ENCODE results near the gene REV3L.
"Not testable (repeated sequence)": the region's sequence is repeated elsewhere in the genome, so short reads cannot be mapped to it uniquely, and the experiment has no call there.

The REV3L gene

DNA sequence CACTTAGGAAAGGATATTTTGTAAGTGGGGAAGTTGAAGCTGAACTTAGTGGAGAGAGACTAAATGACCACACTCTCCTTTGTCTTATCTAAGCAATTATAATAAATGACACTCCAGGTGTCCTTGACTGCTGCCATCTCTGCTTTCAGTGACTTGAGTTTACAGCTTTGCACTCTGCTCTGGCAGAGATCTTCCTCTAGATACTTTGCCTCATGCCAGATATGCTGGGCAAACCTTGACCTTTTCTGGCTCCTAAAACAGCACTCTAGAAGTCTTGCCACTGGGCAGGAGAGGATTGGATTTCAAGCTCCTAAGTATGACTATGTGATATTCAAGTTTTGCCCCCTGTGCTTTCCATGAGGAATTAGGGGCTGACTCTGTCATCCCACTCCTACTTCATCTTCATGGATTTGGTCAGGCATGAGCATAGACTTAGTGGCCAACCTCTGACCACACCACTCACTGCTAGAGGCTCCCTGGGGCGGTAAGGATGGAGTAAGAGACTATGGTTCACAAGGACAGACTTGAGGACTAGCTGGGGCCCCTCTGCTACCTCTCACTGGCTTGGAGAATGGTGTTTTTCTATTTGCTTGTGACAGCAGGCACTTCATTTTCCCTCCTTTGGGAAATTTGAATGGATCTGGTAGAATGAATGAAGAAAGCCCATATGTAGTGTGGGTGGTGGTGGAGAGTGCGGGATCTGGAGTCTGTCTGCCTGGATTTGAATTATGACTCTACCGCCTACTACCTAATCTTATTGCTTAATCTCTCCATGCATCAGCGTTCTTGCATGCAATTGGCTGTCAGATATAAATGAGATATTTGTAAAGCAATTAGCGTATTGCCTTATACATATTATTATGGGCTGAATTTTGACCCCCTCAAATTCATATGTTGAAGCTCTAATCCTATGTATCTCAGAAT is 191.4 kb downstream of the REV3L start:
- no peak for DNase-seq
- Histone ChIP-seq H3K79me1 (ENCODE audit: low read length) (no peaks in the 10 kb centered on the region), H3K79me2 (ENCODE audit: control insufficient read depth, insufficient read depth, low read length) (no peaks in the 10 kb centered on the region), H3K56ac (ENCODE audit: low read length) (no peak overlapping the region), H3K36me3 (ENCODE audit: control insufficient read depth, insufficient read depth, low read length) (no peaks in the 10 kb centered on the region), H3K4ac (ENCODE audit: low read depth, low read length) (no peak overlapping the region), H3K4me2 (ENCODE audit: low read length) (no peak overlapping the region), H3K4me3 (ENCODE audit: low read length) (no peak overlapping the region), H3K4me1 (ENCODE audit: control insufficient read depth, low read depth, low read length) (no peaks in the 10 kb centered on the region), H3K27ac (ENCODE audit: low read depth, low read length) (no peak overlapping the region), H2BK120ac (ENCODE audit: low read depth, low read length) (no peak overlapping the region), H3K18ac (ENCODE audit: low read length) (no peak overlapping the region), H2BK15ac (replicated peaks; ENCODE audit: low read depth) (no peak overlapping the region), H2BK5ac (ENCODE audit: low read length) (no peak overlapping the region), H3K27me3 (ENCODE audit: insufficient read depth, low read length, poor library complexity) (no peaks in the 10 kb centered on the region), H4K5ac (ENCODE audit: low read length) (no peak overlapping the region), H4K8ac (ENCODE audit: low read depth, low read length) (no peak overlapping the region), H3K9ac (ENCODE audit: low read length) (no peak overlapping the region), H3K23ac (ENCODE audit: low read length) (no peak overlapping the region), H2AK5ac (ENCODE audit: low read length) (no peak overlapping the region)
- whole genome bisulfite sequencing (ENCODE audit: extremely low coverage, insufficient coverage, low lambda C conversion rate), result no CpG with 5 or more reads among the region's 5 CpGs

DNA sequence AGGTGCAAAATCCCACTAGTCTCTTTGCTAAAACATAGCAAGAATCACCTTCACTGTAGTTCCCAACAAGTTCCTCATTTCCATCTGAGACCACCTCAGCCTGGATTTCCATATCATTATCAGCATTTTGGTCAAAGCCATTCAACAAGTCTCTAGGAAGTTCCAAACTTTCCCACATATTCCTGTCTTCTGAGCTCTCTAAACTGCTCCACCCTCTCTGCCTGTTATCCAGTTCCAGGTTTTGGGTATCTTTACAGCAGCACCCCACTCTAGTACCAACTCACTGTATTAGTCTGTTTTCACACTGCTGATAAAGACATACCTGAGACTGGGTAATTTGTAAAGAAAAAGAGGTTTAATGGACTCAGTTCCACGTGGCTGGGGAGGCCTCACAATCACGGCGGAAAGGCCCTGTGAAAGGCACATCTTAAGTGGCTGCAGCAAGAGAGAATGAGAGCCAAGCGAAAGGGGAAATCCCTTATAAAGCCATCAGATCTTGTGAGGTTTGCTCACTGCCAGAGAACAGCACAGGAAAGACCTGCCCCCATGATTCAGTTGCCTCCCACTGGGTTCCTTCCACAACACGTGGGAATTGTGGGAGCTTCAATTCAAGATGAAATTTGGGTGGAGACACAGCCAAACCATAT is 192.2 kb downstream of the REV3L start:
- H3K4ac ChIP-seq (ENCODE audit: low read depth, low read length); H3K4me3 ChIP-seq (ENCODE audit: low read length); H3K56ac ChIP-seq (ENCODE audit: low read length); H3K9ac ChIP-seq (ENCODE audit: low read length); H2BK5ac ChIP-seq (ENCODE audit: low read length); H3K4me2 ChIP-seq (ENCODE audit: low read length); H3K4me1 ChIP-seq (ENCODE audit: control insufficient read depth, low read depth, low read length); H3K27me3 ChIP-seq (ENCODE audit: insufficient read depth, low read length, poor library complexity); H2BK15ac ChIP-seq (replicated peaks; ENCODE audit: low read depth); H4K5ac ChIP-seq (ENCODE audit: low read length); H3K79me1 ChIP-seq (ENCODE audit: low read length); H4K8ac ChIP-seq (ENCODE audit: low read depth, low read length); H2BK120ac ChIP-seq (ENCODE audit: low read depth, low read length); H3K18ac ChIP-seq (ENCODE audit: low read length); H3K79me2 ChIP-seq (ENCODE audit: control insufficient read depth, insufficient read depth, low read length); DNase-seq; H3K36me3 ChIP-seq (ENCODE audit: control insufficient read depth, insufficient read depth, low read length); H2AK5ac ChIP-seq (ENCODE audit: low read length); H3K23ac ChIP-seq (ENCODE audit: low read length); H3K27ac ChIP-seq (ENCODE audit: low read depth, low read length): not testable (repeated sequence)
- WGBS (ENCODE audit: extremely low coverage, insufficient coverage, low lambda C conversion rate), result no CpG with 5 or more reads among the region's 5 CpGs

DNA sequence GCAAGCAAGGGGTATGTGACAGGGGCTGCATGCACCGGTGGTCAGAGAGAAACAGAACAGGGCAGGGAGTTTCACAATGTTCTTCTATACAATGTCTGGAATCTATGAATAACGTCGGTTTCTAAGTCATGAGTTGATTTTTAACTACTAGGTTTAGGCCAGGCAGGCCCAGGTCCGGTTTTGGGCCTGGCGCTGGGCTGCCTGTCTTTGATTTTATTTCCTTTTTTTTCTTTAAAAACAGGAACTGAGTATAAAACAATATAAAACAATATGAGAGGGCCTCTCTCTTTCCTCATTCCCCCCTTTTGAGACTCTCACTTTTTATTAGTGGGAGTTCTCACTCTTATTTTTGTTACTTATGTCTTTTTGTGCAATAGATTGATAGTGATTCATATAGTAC is 198.7 kb downstream of the REV3L start:
- H3K36me3 ChIP-seq (ENCODE audit: control insufficient read depth, insufficient read depth, low read length), result not testable (repeated sequence)

DNA sequence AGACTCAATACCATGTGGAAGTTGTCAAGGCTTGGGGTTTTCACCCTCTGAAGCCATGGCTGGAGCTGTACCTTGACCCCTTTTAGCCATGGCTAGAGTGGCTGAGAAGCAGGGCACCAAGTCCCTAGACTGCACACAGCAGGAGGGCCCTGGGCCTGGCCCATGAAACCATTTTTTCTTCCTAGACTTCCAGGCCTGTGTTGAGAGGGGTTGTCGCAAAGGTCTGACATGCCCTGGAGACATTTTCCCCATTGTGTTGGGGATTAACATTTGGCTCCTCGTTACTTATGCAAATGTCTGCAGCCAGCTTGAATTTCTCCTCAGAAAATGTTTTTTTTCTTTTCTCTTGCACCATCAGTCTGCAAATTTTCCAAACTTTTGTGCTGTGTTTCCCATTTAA is 199.3 kb downstream of the REV3L start:
- Histone ChIP-seq H3K79me2 (ENCODE audit: control insufficient read depth, insufficient read depth, low read length) (no peaks in the 10 kb centered on the region), H4K5ac (ENCODE audit: low read length) (no peak overlapping the region), H3K27ac (ENCODE audit: low read depth, low read length) (no peak overlapping the region), H3K56ac (ENCODE audit: low read length) (no peak overlapping the region), H2BK120ac (ENCODE audit: low read depth, low read length) (no peak overlapping the region), H3K4ac (ENCODE audit: low read depth, low read length) (no peak overlapping the region), H3K18ac (ENCODE audit: low read length) (no peak overlapping the region), H2BK5ac (ENCODE audit: low read length) (no peak overlapping the region), H3K27me3 (ENCODE audit: insufficient read depth, low read length, poor library complexity) (no peaks in the 10 kb centered on the region), H4K8ac (ENCODE audit: low read depth, low read length) (no peak overlapping the region), H2BK15ac (replicated peaks; ENCODE audit: low read depth) (no peak overlapping the region), H3K4me3 (ENCODE audit: low read length) (no peak overlapping the region), H3K9ac (ENCODE audit: low read length) (no peak overlapping the region), H3K23ac (ENCODE audit: low read length) (no peak overlapping the region), H3K4me2 (ENCODE audit: low read length) (no peak overlapping the region), H3K4me1 (ENCODE audit: control insufficient read depth, low read depth, low read length) (no peaks in the 10 kb centered on the region), H3K79me1 (ENCODE audit: low read length) (no peaks in the 10 kb centered on the region), H3K36me3 (ENCODE audit: control insufficient read depth, insufficient read depth, low read length) (no peaks in the 10 kb centered on the region), H2AK5ac (ENCODE audit: low read length) (no peak overlapping the region)
- DNase-seq, result peak; percentile 66
- WGBS (ENCODE audit: extremely low coverage, insufficient coverage, low lambda C conversion rate), result no CpG with 5 or more reads among the region's 2 CpGs

More for the DNA sequence above, 198.7 kb downstream of the REV3L start:
- not testable (repeated sequence) for H3K18ac ChIP-seq (ENCODE audit: low read length); H3K79me2 ChIP-seq (ENCODE audit: control insufficient read depth, insufficient read depth, low read length); H3K27me3 ChIP-seq (ENCODE audit: insufficient read depth, low read length, poor library complexity); H3K23ac ChIP-seq (ENCODE audit: low read length); H2BK15ac ChIP-seq (replicated peaks; ENCODE audit: low read depth); H3K4me1 ChIP-seq (ENCODE audit: control insufficient read depth, low read depth, low read length); H3K27ac ChIP-seq (ENCODE audit: low read depth, low read length); H3K56ac ChIP-seq (ENCODE audit: low read length); H4K8ac ChIP-seq (ENCODE audit: low read depth, low read length); H2BK5ac ChIP-seq (ENCODE audit: low read length); H4K5ac ChIP-seq (ENCODE audit: low read length); H3K4ac ChIP-seq (ENCODE audit: low read depth, low read length); H2BK120ac ChIP-seq (ENCODE audit: low read depth, low read length); H3K4me2 ChIP-seq (ENCODE audit: low read length); H2AK5ac ChIP-seq (ENCODE audit: low read length); H3K9ac ChIP-seq (ENCODE audit: low read length); H3K4me3 ChIP-seq (ENCODE audit: low read length); DNase-seq; H3K79me1 ChIP-seq (ENCODE audit: low read length)
- WGBS (ENCODE audit: extremely low coverage, insufficient coverage, low lambda C conversion rate), result no CpG with 5 or more reads among the region's 5 CpGs

DNA sequence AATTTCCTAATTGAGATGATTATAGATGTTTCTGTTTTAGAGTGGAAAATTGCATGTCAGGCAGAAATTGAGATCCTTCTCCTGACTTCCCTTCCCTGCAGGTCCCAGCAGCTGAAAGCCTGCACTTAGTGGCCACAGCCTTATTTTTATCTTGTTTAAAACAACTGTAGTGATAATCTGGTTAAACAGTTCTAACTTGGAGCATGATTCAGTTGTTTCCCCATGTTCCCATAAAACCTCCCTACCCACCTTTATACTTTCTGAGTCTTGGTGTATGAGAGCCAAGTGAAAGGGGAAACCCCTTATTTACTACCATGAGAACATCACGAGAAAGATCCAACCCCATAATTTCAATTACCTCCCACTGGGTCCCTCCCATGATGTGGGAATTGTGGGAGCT is 200.5 kb downstream of the REV3L start:
- H2AK5ac ChIP-seq (ENCODE audit: low read length), result no peak overlapping the region
- no peak overlapping the region for H3K56ac ChIP-seq (ENCODE audit: low read length)
- no peak overlapping the region for H2BK15ac ChIP-seq (replicated peaks; ENCODE audit: low read depth)
- no peak overlapping the region for H2BK5ac ChIP-seq (ENCODE audit: low read length)
- H4K8ac ChIP-seq (ENCODE audit: low read depth, low read length), result no peak overlapping the region
- no CpG with 5 or more reads among the region's 1 CpG for WGBS (ENCODE audit: extremely low coverage, insufficient coverage, low lambda C conversion rate)
- H3K79me2 ChIP-seq (ENCODE audit: control insufficient read depth, insufficient read depth, low read length), result no peaks in the 10 kb centered on the region
- H3K4ac ChIP-seq (ENCODE audit: low read depth, low read length), result no peak overlapping the region
- no peak for DNase-seq
- no peak overlapping the region for H2BK120ac ChIP-seq (ENCODE audit: low read depth, low read length)
- H4K5ac ChIP-seq (ENCODE audit: low read length), result no peak overlapping the region
- no peak overlapping the region for H3K18ac ChIP-seq (ENCODE audit: low read length)
- H3K36me3 ChIP-seq (ENCODE audit: control insufficient read depth, insufficient read depth, low read length), result no peaks in the 10 kb centered on the region
- no peak overlapping the region for H3K4me3 ChIP-seq (ENCODE audit: low read length)
- H3K9ac ChIP-seq (ENCODE audit: low read length), result no peak overlapping the region
- H3K79me1 ChIP-seq (ENCODE audit: low read length), result no peaks in the 10 kb centered on the region
- H3K4me2 ChIP-seq (ENCODE audit: low read length), result no peak overlapping the region
- H3K4me1 ChIP-seq (ENCODE audit: control insufficient read depth, low read depth, low read length), result no peaks in the 10 kb centered on the region
- no peak overlapping the region for H3K23ac ChIP-seq (ENCODE audit: low read length)
- H3K27me3 ChIP-seq (ENCODE audit: insufficient read depth, low read length, poor library complexity), result no peaks in the 10 kb centered on the region
- no peak overlapping the region for H3K27ac ChIP-seq (ENCODE audit: low read depth, low read length)

Measured in mesendoderm (in vitro differentiated cells).